ENCODE measurements around the gene ING3.

Gene ING3

DNA sequence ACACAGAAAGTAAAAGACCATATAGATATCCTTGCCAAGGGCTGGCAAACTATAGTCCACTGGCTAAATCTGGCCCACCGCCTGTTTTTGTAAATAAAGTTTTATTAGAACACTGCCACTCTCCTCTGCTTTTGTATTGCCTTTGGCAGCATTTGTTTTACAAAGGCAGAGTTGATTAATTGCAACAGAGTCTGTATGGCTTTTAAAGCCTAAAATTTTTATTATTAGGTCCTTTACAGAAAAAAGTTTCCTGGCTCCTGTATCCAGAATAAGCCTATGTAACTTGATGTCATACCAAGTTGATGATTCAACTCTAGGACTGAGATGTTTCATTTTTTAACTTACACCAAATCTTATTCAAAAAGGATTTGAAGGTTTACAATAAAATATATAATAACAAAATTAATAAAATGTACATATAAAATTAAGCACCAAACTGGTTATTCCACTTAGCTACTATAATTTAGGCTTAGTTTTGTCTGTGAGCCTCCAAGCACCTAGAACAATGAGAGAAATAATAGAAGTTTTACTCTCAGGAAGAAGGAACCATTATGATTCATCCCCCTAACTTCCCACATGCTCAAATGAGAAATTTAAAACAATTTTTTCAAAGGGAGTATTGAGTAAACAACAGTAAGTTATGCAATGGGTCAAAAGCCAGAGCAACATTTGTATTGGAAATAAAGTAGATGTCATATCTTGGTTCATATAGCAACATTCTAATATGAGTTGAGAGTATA, 69.8 kb downstream of the ING3 start:
- DNase-seq (ENCODE audit: insufficient read length, low spot score) (no peak), FAIRE-seq (no peak)
- TF ChIP-seq, protein P1, sequence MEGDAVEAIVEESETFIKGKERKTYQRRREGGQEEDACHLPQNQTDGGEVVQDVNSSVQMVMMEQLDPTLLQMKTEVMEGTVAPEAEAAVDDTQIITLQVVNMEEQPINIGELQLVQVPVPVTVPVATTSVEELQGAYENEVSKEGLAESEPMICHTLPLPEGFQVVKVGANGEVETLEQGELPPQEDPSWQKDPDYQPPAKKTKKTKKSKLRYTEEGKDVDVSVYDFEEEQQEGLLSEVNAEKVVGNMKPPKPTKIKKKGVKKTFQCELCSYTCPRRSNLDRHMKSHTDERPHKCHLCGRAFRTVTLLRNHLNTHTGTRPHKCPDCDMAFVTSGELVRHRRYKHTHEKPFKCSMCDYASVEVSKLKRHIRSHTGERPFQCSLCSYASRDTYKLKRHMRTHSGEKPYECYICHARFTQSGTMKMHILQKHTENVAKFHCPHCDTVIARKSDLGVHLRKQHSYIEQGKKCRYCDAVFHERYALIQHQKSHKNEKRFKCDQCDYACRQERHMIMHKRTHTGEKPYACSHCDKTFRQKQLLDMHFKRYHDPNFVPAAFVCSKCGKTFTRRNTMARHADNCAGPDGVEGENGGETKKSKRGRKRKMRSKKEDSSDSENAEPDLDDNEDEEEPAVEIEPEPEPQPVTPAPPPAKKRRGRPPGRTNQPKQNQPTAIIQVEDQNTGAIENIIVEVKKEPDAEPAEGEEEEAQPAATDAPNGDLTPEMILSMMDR (IDR thresholded peaks at IDR 0.05; ENCODE audit: insufficient read depth, missing control alignments): no peak

DNA sequence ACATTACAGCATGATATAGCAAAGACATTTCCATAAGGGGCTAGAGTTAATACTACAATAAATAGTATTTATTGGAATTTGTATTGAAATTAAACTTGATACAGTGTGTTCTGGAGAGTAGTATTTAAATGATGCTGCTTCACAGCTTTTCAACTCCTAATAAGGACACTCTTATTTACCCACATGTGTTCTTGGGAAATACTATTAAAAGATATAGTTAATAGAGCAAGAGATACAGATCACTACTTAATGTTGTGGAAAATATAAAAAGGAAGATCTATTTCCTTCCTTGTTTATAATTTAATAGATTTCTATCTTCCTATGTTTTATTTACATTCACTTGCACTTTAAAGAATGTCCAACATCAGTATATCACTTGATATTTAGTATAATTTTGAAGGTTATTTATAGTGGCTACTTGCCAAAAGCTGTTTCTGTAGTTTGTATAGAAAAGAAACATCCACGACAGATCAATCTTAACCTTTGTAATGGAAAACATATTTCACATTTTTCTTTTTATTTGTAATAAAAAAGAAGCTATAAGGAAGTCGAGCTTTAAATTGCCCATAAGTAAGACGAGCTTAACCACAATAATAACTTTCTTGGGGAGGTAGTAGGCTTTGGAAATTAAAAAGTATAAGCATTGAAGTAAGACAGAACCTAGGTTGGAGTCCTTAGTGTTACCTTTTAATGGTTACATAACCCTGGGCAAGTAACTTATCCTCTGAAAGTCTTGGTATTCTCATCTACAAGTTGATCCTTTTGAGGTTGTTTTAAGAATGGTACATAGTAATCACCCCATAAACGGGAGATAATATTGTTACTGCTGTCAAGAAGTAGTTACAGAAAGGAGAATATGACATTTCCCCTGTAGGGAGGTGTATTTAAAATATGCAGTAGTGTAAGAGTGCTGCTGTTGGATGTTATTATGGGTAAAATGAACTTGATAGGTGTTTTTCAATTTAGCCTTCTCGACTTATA, 70.7 kb downstream of the ING3 start:
- TF ChIP-seq, protein P1 (IDR thresholded peaks at IDR 0.05; ENCODE audit: insufficient read depth, missing control alignments): no peak
- FAIRE-seq (no peak), DNase-seq (ENCODE audit: insufficient read length, low spot score) (no peak)

DNA sequence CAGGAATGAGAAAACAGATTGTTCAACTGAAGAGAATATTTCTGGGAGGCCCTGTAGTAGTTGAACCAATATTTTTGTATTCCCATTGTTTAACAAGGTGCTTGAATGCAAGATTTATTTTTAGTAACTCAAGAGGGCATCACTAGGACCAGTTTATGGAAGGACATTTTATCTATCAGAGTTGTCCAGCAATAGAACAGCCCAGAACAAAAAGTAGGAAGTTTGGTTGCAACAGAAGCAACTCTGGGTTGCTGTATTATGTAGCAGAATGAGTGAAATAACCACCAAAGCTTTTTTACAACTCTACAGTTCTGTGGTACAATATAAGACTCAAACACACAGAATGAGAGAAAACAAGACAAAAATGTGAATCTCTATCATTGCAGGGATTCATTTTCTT, 72.6 kb downstream of the ING3 start:
- DNase-seq (ENCODE audit: insufficient read length, low spot score) (no peak), FAIRE-seq (no peak)
- TF ChIP-seq, protein P1 (IDR thresholded peaks at IDR 0.05; ENCODE audit: insufficient read depth, missing control alignments): no peak

DNA sequence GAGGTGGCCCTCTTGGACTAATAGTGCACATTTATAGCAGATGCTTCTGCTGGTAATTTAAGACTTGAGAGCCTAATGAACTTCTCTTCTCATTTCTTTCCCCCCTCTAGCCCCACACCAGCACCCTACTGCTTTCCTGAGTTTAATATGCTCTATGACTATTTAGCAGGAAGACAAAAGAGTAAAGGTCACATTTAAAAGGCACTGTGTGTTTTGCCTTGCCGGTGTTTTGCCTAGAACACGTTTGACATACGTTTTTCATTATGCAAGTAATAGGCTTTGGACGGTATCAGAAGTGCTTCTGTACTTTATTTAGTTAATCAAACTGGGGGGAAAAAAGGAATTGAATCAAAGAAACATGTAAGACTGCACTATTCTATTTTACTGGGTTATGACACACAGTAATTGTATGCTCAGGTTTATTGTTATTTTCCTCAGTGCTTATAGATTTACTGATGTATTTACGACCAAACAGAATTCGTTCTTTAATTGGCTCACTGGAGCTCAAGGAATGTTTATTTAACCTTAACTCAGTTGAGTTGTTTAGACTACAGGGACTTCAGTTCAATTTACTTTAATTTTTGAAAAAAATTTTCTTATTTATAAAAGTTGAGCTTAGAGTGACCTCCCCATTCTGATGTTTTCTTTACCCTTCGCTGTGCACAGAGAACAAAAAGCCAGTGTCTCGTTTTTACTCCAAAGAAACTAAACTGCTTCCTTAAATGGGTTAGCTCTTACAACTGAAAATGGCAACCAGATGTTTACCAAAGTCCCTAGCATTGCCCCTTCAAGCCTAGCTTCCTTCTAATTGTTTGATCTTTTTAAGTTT, 73.3 kb downstream of the ING3 start:
- TF ChIP-seq, protein P1 (IDR thresholded peaks at IDR 0.05; ENCODE audit: insufficient read depth, missing control alignments): no peak
- DNase-seq (ENCODE audit: insufficient read length, low spot score) (no peak), FAIRE-seq (no peak)

DNA sequence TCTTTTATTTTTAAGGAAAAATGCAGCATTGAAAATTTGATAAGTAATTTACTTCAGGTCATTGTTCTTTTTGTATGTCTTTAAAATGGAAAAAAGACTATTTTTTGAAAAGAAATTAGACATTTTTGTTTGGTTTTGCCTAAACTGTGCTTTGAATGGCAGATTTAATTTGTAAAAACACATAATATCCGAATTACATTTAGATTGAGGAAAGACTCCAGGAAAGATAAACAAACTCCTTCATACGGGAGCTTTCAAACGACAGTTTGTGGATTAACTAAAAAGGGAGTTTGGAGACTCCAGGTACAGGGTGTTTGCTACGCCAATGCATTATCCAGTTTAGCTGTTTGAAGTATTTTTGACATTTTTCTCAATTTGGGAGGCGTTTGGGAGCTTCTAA, 74.0 kb downstream of the ING3 start:
- no peak for FAIRE-seq
- no peak for DNase-seq (ENCODE audit: insufficient read length, low spot score)
- TF ChIP-seq, protein P1 (IDR thresholded peaks at IDR 0.05; ENCODE audit: insufficient read depth, missing control alignments): no peak

DNA sequence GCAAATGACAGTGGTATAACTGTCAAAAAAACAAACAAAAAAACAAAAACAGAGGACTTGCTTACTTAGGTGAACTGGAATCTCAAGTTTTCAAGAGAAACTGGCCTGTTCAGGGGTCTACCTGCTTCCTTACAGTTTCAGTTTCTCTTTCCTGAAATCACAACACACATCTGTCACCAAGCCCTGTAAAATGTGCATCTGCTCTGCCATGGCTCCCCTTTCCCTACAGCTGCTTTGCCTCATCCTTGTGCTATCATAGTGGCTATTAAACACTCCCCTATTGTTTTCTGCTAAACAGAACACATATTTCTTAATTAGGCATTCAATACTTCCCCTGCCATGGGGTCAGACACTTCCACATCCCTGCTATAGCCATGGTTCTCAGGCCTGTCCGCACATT, 75.6 kb downstream of the ING3 start:
- FAIRE-seq: no peak
- TF ChIP-seq, protein P1 (IDR thresholded peaks at IDR 0.05; ENCODE audit: insufficient read depth, missing control alignments): no peak
- DNase-seq (ENCODE audit: insufficient read length, low spot score): no peak

Data from D721Med (cell line).